H1 (cell line): ENCODE measurements around the gene RASL10B. TPM values are rescaled to one million over a fixed set of nuclear protein-coding genes. Genes with fewer than 3 reads are reported as not detected.

Experiments
- CTCF ChIA-PET: fragments of 300-600 bp; sonication (Branson Sonifier 250); formaldehyde crosslinking; loops from one replicate; lab custom pipeline; 2021; ENCODE audit not compliant: partially characterized antibody; lab: Charles Lee
- POLR2A ChIA-PET: fragments of 300-600 bp; sonication (Branson Sonifier 250); formaldehyde crosslinking; loops from one replicate; lab custom pipeline; 2021; ENCODE audit warnings: inconsistent platforms; ENCODE audit not compliant: partially characterized antibody; lab: Charles Lee
- DNase-seq, 2 experiments: peaks; one replicate each; pipeline versions ENCODE4 v3.0.0 to v3.0.0-alpha.2; 2010 to 2022; ENCODE audit warnings: low spot score in 2 of 2, low read depth in 1 of 2, mixed read lengths in 1 of 2
- FAIRE-seq: peaks from 2 replicates; lab custom pipeline; 2011; peaks lifted over from hg19 to GRCh38; lab: Jason Lieb, UNC
- H2AFZ ChIP-seq: 2 replicates; pipeline ENCODE4 v1.8.1; 2012; ENCODE audit warnings: low read length, inconsistent platforms
- H2AK5ac ChIP-seq: 2 replicates; pipeline ENCODE4 v1.6.1; 2013; ENCODE audit warnings: low read depth, low read length
- H2BK120ac ChIP-seq: replicated peaks from 2 replicates; pipeline ENCODE3; 2013; ENCODE audit warnings: low read depth, low read length, inconsistent platforms
- H2BK12ac ChIP-seq: 2 replicates; pipeline ENCODE4 v1.6.1; 2013; ENCODE audit warnings: low read depth, low read length
- H2BK15ac ChIP-seq: 2 replicates; pipeline ENCODE4 v1.6.1; 2013; ENCODE audit warnings: low read length
- H2BK20ac ChIP-seq: 2 replicates; pipeline ENCODE4 v1.6.1; 2013; ENCODE audit warnings: low read length
- H2BK5ac ChIP-seq: 2 replicates; pipeline ENCODE4 v1.6.1; 2013; ENCODE audit warnings: low read depth, low read length
- H3K14ac ChIP-seq: 2 replicates; pipeline ENCODE4 v1.6.1; 2013; ENCODE audit warnings: inconsistent platforms; ENCODE audit not compliant: insufficient read length
- H3K18ac ChIP-seq: 2 replicates; pipeline ENCODE4 v1.6.1; 2013; ENCODE audit warnings: low read length; ENCODE audit errors: extremely low read depth
- H3K23ac ChIP-seq: 2 replicates; pipeline ENCODE4 v1.6.1; 2013; ENCODE audit warnings: inconsistent platforms; ENCODE audit not compliant: insufficient read length
- H3K23me2 ChIP-seq: 2 replicates; pipeline ENCODE4 v1.6.1; 2013; ENCODE audit warnings: low read depth, low read length
- H3K27ac ChIP-seq: 2 replicates; pipeline ENCODE4 v1.6.1; 2011; ENCODE audit warnings: low read depth, low read length, inconsistent platforms
- H3K27me3 ChIP-seq, 4 experiments: replicated peaks in 1 of 4; 1 replicate in 1 of 4; 2 replicates in 3 of 4; pipeline versions ENCODE4 v1.6.1 to v1.8.1; 2011 to 2013; ENCODE audit warnings: low read length in 3 of 4, mild to moderate bottlenecking in 3 of 4, inconsistent platforms in 2 of 4, mixed read lengths in 2 of 4, moderate library complexity in 1 of 4; ENCODE audit not compliant: control insufficient read depth in 3 of 4, insufficient read depth in 3 of 4; ENCODE audit errors: extremely low read depth in 1 of 4
- H3K36me3 ChIP-seq, 4 experiments: 2 replicates each; pipeline versions ENCODE4 v1.6.1 to v1.8.1; 2011 to 2013; ENCODE audit warnings: mild to moderate bottlenecking in 4 of 4, low read length in 3 of 4, moderate library complexity in 2 of 4, control low read depth in 1 of 4, inconsistent platforms in 1 of 4; ENCODE audit not compliant: insufficient read depth in 4 of 4, control insufficient read depth in 2 of 4
- H3K4ac ChIP-seq: replicated peaks from 2 replicates; pipeline ENCODE3; 2013; ENCODE audit warnings: low read length, low read depth, mixed read lengths, inconsistent platforms; ENCODE audit not compliant: insufficient read length
- H3K4me1 ChIP-seq, 4 experiments: replicated peaks in 1 of 4; 1 replicate in 1 of 4; 2 replicates in 3 of 4; pipeline versions ENCODE4 v1.6.1 to v1.8.1; 2011 to 2013; ENCODE audit warnings: low read length in 3 of 4, inconsistent platforms in 2 of 4, mixed read lengths in 1 of 4; ENCODE audit not compliant: insufficient read depth in 4 of 4, control insufficient read depth in 3 of 4
- H3K4me2 ChIP-seq, 2 experiments: 2 replicates each; pipeline versions ENCODE4 v1.6.1 to v1.8.1; 2011 to 2013; ENCODE audit warnings: low read depth in 2 of 2, low read length in 2 of 2, control low read depth in 1 of 2, inconsistent platforms in 1 of 2, mild to moderate bottlenecking in 1 of 2; ENCODE audit not compliant: insufficient read depth in 1 of 2
- H3K4me3 ChIP-seq, 4 experiments: fragments of 200-600, 300-600 bp in 1 of 4; sonication (generic), shearing (Covaris generic), sonication (Bioruptor Twin) in 1 of 4; 2 replicates each; pipeline versions ENCODE4 v1.5.1 to v1.8.1; 2011 to 2016; ENCODE audit warnings: low read length in 4 of 4, low read depth in 3 of 4, control low read depth in 2 of 4, inconsistent platforms in 2 of 4, mild to moderate bottlenecking in 2 of 4, mixed read lengths in 1 of 4, moderate library complexity in 1 of 4; ENCODE audit not compliant: insufficient read depth in 2 of 4; ENCODE audit errors: extremely low read depth in 1 of 4
- H3K56ac ChIP-seq: replicated peaks from 2 replicates; pipeline ENCODE3; 2013; ENCODE audit warnings: low read depth, mild to moderate bottlenecking, mixed read lengths, low read length, inconsistent platforms; ENCODE audit not compliant: insufficient read length
- H3K79me1 ChIP-seq: 2 replicates; pipeline ENCODE4 v1.6.1; 2013; ENCODE audit warnings: low read depth, low read length, control low read depth
- H3K79me2 ChIP-seq, 2 experiments: 2 replicates each; pipeline versions ENCODE4 v1.6.1 to v1.8.1; 2012 to 2013; ENCODE audit warnings: low read length in 2 of 2, mild to moderate bottlenecking in 2 of 2, inconsistent platforms in 1 of 2; ENCODE audit not compliant: insufficient read depth in 2 of 2, control insufficient read depth in 1 of 2
- H3K9ac ChIP-seq, 4 experiments: replicated peaks in 1 of 4; 1 replicate in 1 of 4; 2 replicates in 3 of 4; pipeline versions ENCODE4 v1.6.1 to v1.8.1; 2011 to 2013; ENCODE audit warnings: low read depth in 3 of 4, low read length in 3 of 4, control low read depth in 2 of 4, mild to moderate bottlenecking in 2 of 4, moderate library complexity in 2 of 4, inconsistent platforms in 1 of 4; ENCODE audit errors: extremely low read depth in 1 of 4
- H3K9me3 ChIP-seq, 2 experiments: 2 replicates each; pipeline versions ENCODE4 v1.6.1 to v1.8.1; 2012 to 2013; ENCODE audit warnings: mild to moderate bottlenecking in 2 of 2, moderate library complexity in 2 of 2, control low read depth in 1 of 2, inconsistent platforms in 1 of 2, low read depth in 1 of 2, low read length in 1 of 2, mixed read lengths in 1 of 2; ENCODE audit not compliant: insufficient read depth in 2 of 2
- H4K20me1 ChIP-seq, 2 experiments: replicated peaks in 1 of 2; 2 replicates each; pipeline versions ENCODE3 to v1.8.1; 2011 to 2013; ENCODE audit warnings: inconsistent platforms in 2 of 2, low read length in 2 of 2, mild to moderate bottlenecking in 1 of 2; ENCODE audit not compliant: insufficient read depth in 2 of 2, control insufficient read depth in 1 of 2
- H4K5ac ChIP-seq: 2 replicates; pipeline ENCODE4 v1.6.1; 2013; ENCODE audit warnings: low read length, low read depth, mixed read lengths, inconsistent platforms; ENCODE audit not compliant: insufficient read length
- H4K8ac ChIP-seq: 2 replicates; pipeline ENCODE4 v1.8.0; 2013; ENCODE audit warnings: mild to moderate bottlenecking, moderate library complexity, low read length, inconsistent platforms; ENCODE audit not compliant: insufficient read depth; ENCODE audit errors: extremely low read depth
- H4K91ac ChIP-seq: replicated peaks from 2 replicates; pipeline ENCODE3; 2013; ENCODE audit warnings: low read length, mixed read lengths, inconsistent platforms; ENCODE audit not compliant: insufficient read length
- KDM1A ChIP-seq: fragments of 200-600, 300-600 bp; sonication (generic); IDR thresholded peaks from 2 replicates; pipeline ENCODE4 v1.7.1; 2016; ENCODE audit warnings: mild to moderate bottlenecking, low read length, borderline replicate concordance
- MAFK ChIP-seq: IDR thresholded peaks from 2 replicates; pipeline ENCODE4 v1.6.1; 2012; ENCODE audit warnings: low read depth, mild to moderate bottlenecking, improper control_type of control experiment, low read length
- WGBS, 2 experiments: shearing (Covaris generic) in 1 of 2; methylation state at CpG; one replicate each; pipeline versions ENCODE4 v1.1.6 to v1.1.7; 2013 to 2015; ENCODE audit warnings: low lambda C conversion rate in 2 of 2, mixed read lengths in 2 of 2, inconsistent platforms in 1 of 2, low coverage in 1 of 2, missing lambda C conversion rate in 1 of 2; ENCODE audit not compliant: insufficient replicate concordance in 2 of 2, insufficient coverage in 1 of 2, insufficient read length in 1 of 2; ENCODE audit errors: extremely low coverage in 1 of 2, missing lambda C conversion rate in 1 of 2; 5-methylcytosine and 5-hydroxymethylcytosine counted together
- polyA plus RNA-seq, 7 experiments: library from polyadenylated mRNA; depleted of rRNA in 3 of 7; stranded (reverse) in 5 of 7; unstranded in 2 of 7; fragments of >200 nt in 5 of 7; fragments of 200-250 nt in 2 of 7; gene quantifications; 1 replicate in 5 of 7; 2 replicates in 1 of 7; 4 replicates in 1 of 7; pipeline versions ENCODE4 v1.2.1 to v1.2.3, GENCODE V29; 2011 to 2013; ENCODE audit warnings: missing spikeins in 2 of 7, mixed read lengths in 2 of 7
- total RNA-seq: library from RNA; stranded (reverse); fragmentation: NEBNext Ultra II Directional; extraction: Animal tissue kit (Norgen Biotek cat#: 25700); gene quantifications from 2 replicates; pipeline ENCODE4 v1.2.1, GENCODE V29; 2021
- TF ChIP-seq, protein P1 (sequence below), 3 experiments: IDR thresholded peaks; 1 replicate in 2 of 3; 2 replicates in 1 of 3; pipeline versions ENCODE4 v1.5.1 to v1.6.1; 2011; ENCODE audit warnings: low read length in 3 of 3, mild to moderate bottlenecking in 3 of 3, inconsistent platforms in 2 of 3, low read depth in 1 of 3, moderate library complexity in 1 of 3; ENCODE audit not compliant: insufficient read depth in 1 of 3; ENCODE audit errors: control extremely low read depth in 1 of 3

RASL10B gene
- total and polyA plus RNA-seq, 2 of the 8 experiments (the other 6 are each of a cell fraction or from before 2014, with no cell fraction given), result 17.5 to 22.8 TPM

DNA sequence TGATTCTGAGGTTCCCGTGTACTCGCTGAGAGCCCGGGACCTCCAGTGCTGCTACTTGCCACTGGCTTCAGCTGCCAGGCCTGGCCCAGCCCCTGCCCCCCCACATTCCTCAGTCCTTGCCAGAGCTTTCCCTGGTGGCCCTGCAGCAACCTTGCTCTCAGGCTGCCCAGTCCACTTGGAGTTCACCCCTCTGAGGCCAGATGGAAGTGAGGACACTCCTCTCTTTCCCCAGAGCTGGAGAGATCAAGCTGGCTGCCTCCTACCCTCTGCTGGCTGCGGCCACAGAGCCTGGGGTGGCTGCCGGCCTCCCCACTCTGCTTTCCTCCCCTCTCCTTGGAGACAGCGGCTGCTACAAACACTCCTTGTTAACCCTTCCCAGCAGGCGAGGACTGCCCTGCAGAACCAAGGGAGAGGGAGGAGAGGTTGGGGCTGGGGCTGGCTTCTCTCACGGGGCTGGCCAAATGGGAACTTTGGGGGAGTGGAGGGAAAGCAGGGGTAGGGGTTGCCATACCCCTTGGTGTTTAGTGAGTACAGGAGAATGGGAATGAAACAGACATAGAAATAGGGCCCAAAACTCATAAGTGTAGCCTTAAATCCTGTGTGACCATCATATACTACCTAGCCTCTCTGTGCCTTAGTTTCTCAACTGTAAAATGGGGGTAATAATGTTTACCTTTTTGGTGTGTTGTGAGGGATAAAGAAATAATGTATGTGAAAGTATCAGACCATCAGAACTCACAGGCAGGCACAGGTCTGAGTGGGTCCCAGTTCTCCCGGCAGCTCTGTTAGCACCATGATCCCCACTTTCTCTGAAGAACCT lies 21.7 kb downstream of the RASL10B start, which contains the start of gene GAS2L2:
TSS of gene GAS2L2 (minus strand) at position 295 of the 820 bp plus-strand sequence. CDS start 389 bp downstream, outside the sequence.
- Histone ChIP-seq H3K4ac (no peak within 1 kb of the TSS), H4K91ac (no peak within 1 kb of the TSS), H3K23me2 (no peaks in the 10 kb centered on the region), H3K27ac (no peak within 1 kb of the TSS), H3K18ac (no peak within 1 kb of the TSS; the same call in 1 of the 2 replicates), H3K4me2 (no peak within 1 kb of the TSS), H2AFZ (peak within 1 kb of the TSS; percentile 90; the same call in 1 of the 2 replicates), H3K4me3 (no peak within 1 kb of the TSS), H3K56ac (no peak within 1 kb of the TSS), H2BK120ac (no peak within 1 kb of the TSS), H4K20me1 (no peaks in the 10 kb centered on the region), H2BK20ac (no peak within 1 kb of the TSS), H2BK5ac (no peak within 1 kb of the TSS), H4K5ac (no peak within 1 kb of the TSS), H2BK12ac (peak within 1 kb of the TSS; percentile 68; the same call in 1 of the 2 replicates), H3K14ac (no peak within 1 kb of the TSS), H3K4me1 (peaks cover 0 to 9% (median 5%) of the 10 kb centered on the region in 4 experiments; a peak in 4 of 7 replicates), H3K36me3 (no peaks in the 10 kb centered on the region), H3K23ac (no peak within 1 kb of the TSS), H4K8ac (0 out of 2 replicates have a peak within 1 kb of the TSS, but pooled peaks have one; percentile 5), H2BK15ac (no peak within 1 kb of the TSS), H3K79me2 (no peaks in the 10 kb centered on the region), H3K9me3 (no peaks in the 10 kb centered on the region), H3K79me1 (no peaks in the 10 kb centered on the region), H3K27me3 (peaks cover 2 to 19% (median 12%) of the 10 kb centered on the region in 4 experiments; a peak in 6 of 7 replicates), H3K9ac (no peak within 1 kb of the TSS), H2AK5ac (no peak within 1 kb of the TSS)
- WGBS, 2 experiments, result 79% methylated on average over 9 of the region's 9 CpGs; no CpG with 5 or more reads in 1 of the 2 experiments
- TF ChIP-seq KDM1A, result 0 out of 2 replicates have a peak, but pooled peaks have one; percentile 32
- TF ChIP-seq MAFK, result no peak
- TF ChIP-seq, protein P1, sequence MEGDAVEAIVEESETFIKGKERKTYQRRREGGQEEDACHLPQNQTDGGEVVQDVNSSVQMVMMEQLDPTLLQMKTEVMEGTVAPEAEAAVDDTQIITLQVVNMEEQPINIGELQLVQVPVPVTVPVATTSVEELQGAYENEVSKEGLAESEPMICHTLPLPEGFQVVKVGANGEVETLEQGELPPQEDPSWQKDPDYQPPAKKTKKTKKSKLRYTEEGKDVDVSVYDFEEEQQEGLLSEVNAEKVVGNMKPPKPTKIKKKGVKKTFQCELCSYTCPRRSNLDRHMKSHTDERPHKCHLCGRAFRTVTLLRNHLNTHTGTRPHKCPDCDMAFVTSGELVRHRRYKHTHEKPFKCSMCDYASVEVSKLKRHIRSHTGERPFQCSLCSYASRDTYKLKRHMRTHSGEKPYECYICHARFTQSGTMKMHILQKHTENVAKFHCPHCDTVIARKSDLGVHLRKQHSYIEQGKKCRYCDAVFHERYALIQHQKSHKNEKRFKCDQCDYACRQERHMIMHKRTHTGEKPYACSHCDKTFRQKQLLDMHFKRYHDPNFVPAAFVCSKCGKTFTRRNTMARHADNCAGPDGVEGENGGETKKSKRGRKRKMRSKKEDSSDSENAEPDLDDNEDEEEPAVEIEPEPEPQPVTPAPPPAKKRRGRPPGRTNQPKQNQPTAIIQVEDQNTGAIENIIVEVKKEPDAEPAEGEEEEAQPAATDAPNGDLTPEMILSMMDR (IDR thresholded peaks at IDR 0.05; ENCODE audit: control extremely low read depth in 1 of 3, insufficient read depth in 1 of 3, low read depth in 1 of 3, low read length in 3 of 3), result no peak
- FAIRE-seq (no peak), DNase-seq (no peak)
- ChIA-PET CTCF (interaction anchor here (0.9 to 8.4 kb wide), 3 partner anchors 9 to 141 kb away, joined by 3 to 83 read pairs (median 5); partner anchors contain the start of gene C17orf50), POLR2A (interaction anchor here (0.8 to 1.8 kb wide), 3 partner anchors 11 to 56 kb away, joined by 4 to 5 read pairs (median 4); partner anchors contain the start of gene TAF15)
